ENCODE data around the gene PDLIM5.

Gene PDLIM5

GRCh38 chr4:94678896-94679295 is 227.2 kb downstream of the PDLIM5 start:
- DNase-seq (ENCODE audit: extremely low read depth in 1 of 2, low read depth in 1 of 2) = no peak

GRCh38 chr4:94680176-94680862 is 228.6 kb downstream of the PDLIM5 start:
- DNase-seq (ENCODE audit: extremely low read depth in 1 of 2, low read depth in 1 of 2) = no peak

GRCh38 chr4:94686086-94686485 is 234.3 kb downstream of the PDLIM5 start:
- DNase-seq (ENCODE audit: extremely low read depth in 1 of 2, low read depth in 1 of 2) = no peak

- DNase-seq (ENCODE audit: extremely low read depth in 1 of 2, low read depth in 1 of 2) = no peak
Measured at GRCh38 chr4:94689155-94689860, 237.6 kb downstream of the PDLIM5 start.

GRCh38 chr4:94690851-94691254 is 239.1 kb downstream of the PDLIM5 start:
- no peak for DNase-seq (ENCODE audit: extremely low read depth in 1 of 2, low read depth in 1 of 2)

GRCh38 chr4:94691552-94691951 is 239.8 kb downstream of the PDLIM5 start:
- DNase-seq (ENCODE audit: extremely low read depth in 1 of 2, low read depth in 1 of 2) = no peak

- DNase-seq (ENCODE audit: extremely low read depth in 1 of 2, low read depth in 1 of 2) = no peak
Measured at GRCh38 chr4:94695384-94695783, 243.6 kb downstream of the PDLIM5 start.

- no peak for DNase-seq (ENCODE audit: extremely low read depth in 1 of 2, low read depth in 1 of 2)
Measured at GRCh38 chr4:94698187-94698586, 246.4 kb downstream of the PDLIM5 start.

- no peak for DNase-seq (ENCODE audit: extremely low read depth in 1 of 2, low read depth in 1 of 2)
Measured at GRCh38 chr4:94700298-94700697, 248.6 kb downstream of the PDLIM5 start.

GRCh38 chr4:94701631-94702300 is 250.0 kb downstream of the PDLIM5 start:
- no peak for DNase-seq (ENCODE audit: extremely low read depth in 1 of 2, low read depth in 1 of 2)

GRCh38 chr4:94711635-94712034 is 259.9 kb downstream of the PDLIM5 start:
- no peak for DNase-seq (ENCODE audit: extremely low read depth in 1 of 2, low read depth in 1 of 2)

GRCh38 chr4:94714365-94715160 is 262.8 kb downstream of the PDLIM5 start:
- DNase-seq (ENCODE audit: extremely low read depth in 1 of 2, low read depth in 1 of 2) = no peak

- no peak for DNase-seq (ENCODE audit: extremely low read depth in 1 of 2, low read depth in 1 of 2)
Measured at GRCh38 chr4:94715726-94716125, 264.0 kb downstream of the PDLIM5 start.
